GM12892 (cell line): ENCODE data around the gene MARCHF9.
A peak's percentile ranks its signal among the peaks of the same experiment; 100 is the strongest.

Experiments used
- DNase-seq: peaks from one replicate; pipeline ENCODE4 v3.0.0; 2011; ENCODE audit not compliant: insufficient read length
- FAIRE-seq: peaks from 2 replicates; lab custom pipeline; 2011; peaks lifted over from hg19 to GRCh38; lab: Jason Lieb, UNC
- POLR2A ChIP-seq: IDR thresholded peaks from 2 replicates; pipeline ENCODE4 v1.6.1; 2011; ENCODE audit warnings: low read depth, low read length, control low read depth
- POLR2AphosphoS5 ChIP-seq: IDR thresholded peaks from 2 replicates; pipeline ENCODE4 v1.6.1; 2011; ENCODE audit warnings: low read depth, low read length, control low read depth
- TAF1 ChIP-seq: IDR thresholded peaks from 2 replicates; pipeline ENCODE4 v1.6.1; 2011; ENCODE audit warnings: low read depth, mild to moderate bottlenecking, control low read depth, low read length, borderline replicate concordance

Gene MARCHF9

GRCh38 chr12:57725851-57726150 lies 29.1 kb upstream of the MARCHF9 start:
- FAIRE-seq (no peak), DNase-seq (no peak)
- TF ChIP-seq TAF1 (no peak), POLR2AphosphoS5 (no peak), POLR2A (no peak)

- peak; percentile 14 for DNase-seq
- TF ChIP-seq POLR2AphosphoS5 (no peak), POLR2A (no peak), TAF1 (no peak)
- FAIRE-seq = no peak
Measured at GRCh38 chr12:57726151-57726883, 28.6 kb upstream of the MARCHF9 start.

GRCh38 chr12:57726884-57727757 lies 27.8 kb upstream of the MARCHF9 start:
- peak; percentile 13 for DNase-seq
- no peak for TF ChIP-seq POLR2AphosphoS5
- no peak for FAIRE-seq

- peak; percentile 7 for DNase-seq
- FAIRE-seq = no peak
- TF ChIP-seq POLR2A = no peak
- TF ChIP-seq POLR2AphosphoS5 = no peak
- no peak for TF ChIP-seq TAF1
Measured at GRCh38 chr12:57727758-57728395, 27.0 kb upstream of the MARCHF9 start.

- DNase-seq (no peak), FAIRE-seq (no peak)
- TF ChIP-seq TAF1 (no peak), POLR2AphosphoS5 (no peak), POLR2A (no peak)
Measured at GRCh38 chr12:57729321-57729844, 25.5 kb upstream of the MARCHF9 start.

- DNase-seq (no peak), FAIRE-seq (no peak)
- TF ChIP-seq POLR2A (no peak), TAF1 (no peak), POLR2AphosphoS5 (no peak)
Measured at GRCh38 chr12:57730336-57731067, 24.4 kb upstream of the MARCHF9 start.

- no peak for FAIRE-seq
- DNase-seq = no peak
- TF ChIP-seq TAF1 = no peak
- no peak for TF ChIP-seq POLR2AphosphoS5
- TF ChIP-seq POLR2A = no peak
Measured at GRCh38 chr12:57731411-57732080, 23.4 kb upstream of the MARCHF9 start.

- FAIRE-seq (no peak), DNase-seq (no peak)
- TF ChIP-seq POLR2AphosphoS5 (no peak), TAF1 (no peak), POLR2A (no peak)
Measured at GRCh38 chr12:57732270-57732669, 22.6 kb upstream of the MARCHF9 start.

- DNase-seq = no peak
- FAIRE-seq = no peak
- no peak for TF ChIP-seq TAF1
- TF ChIP-seq POLR2A = no peak
- no peak for TF ChIP-seq POLR2AphosphoS5
Measured at GRCh38 chr12:57732726-57733593, 21.9 kb upstream of the MARCHF9 start.

GRCh38 chr12:57733928-57734327 lies 21.0 kb upstream of the MARCHF9 start:
- TF ChIP-seq POLR2A (no peak), POLR2AphosphoS5 (no peak), TAF1 (no peak)
- no peak for FAIRE-seq
- DNase-seq = no peak
